Activated CD8-positive, alpha-beta memory T cell treated with anti-CD3 and anti-CD28 coated beads, Interleukin-2, amount 50 U/mL, for 24 hours (primary cell): Measurements from ENCODE around the gene FMNL3.
"Not testable (repeated sequence)": the region's sequence is repeated elsewhere in the genome, so short reads cannot be mapped to it uniquely, and the experiment has no call there.

Experiments
- DNase-seq: peaks from one replicate; pipeline ENCODE4 v3.0.0-alpha.2; 2020; ENCODE audit errors: extremely low read depth

FMNL3 gene

DNA sequence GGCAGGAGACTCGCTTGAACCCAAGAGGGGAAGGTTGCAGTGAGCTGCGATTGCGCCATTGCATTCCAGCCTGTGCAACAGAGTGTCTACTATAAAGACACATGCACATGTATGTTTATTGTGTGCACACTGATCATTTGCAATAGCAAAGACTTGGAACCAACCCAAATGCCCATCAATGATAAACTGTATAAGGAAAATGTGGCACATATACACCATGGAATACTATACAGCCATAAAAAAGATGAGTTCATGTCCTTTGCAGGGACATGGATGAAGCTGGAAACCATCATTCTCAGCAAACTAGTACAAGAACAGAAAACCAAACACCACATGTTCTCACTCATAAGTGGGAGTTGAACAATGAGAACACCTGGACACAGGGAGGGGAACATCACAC, 6.7 kb upstream of the FMNL3 start:
- not testable (repeated sequence) for DNase-seq

DNA sequence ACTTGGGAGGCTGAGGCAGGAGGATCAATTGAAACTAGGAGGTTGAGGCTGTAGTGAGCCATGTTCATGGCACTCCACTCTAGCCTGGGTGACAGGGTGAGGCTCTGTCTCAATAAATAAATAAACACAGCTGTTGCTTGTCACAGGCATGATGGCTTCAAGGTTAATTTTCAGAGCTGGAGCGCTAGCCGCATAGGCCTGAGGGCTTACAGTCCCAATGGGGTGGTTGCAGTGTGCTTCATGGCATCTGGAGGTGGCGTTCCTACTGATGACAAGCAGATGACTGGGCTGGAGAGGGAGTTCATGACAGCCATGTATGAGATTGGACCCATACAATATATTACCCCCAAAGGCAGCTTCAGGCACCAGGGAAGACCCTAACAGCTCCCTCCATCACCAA, 1.6 kb upstream of the FMNL3 start:
- no peak for DNase-seq

DNA sequence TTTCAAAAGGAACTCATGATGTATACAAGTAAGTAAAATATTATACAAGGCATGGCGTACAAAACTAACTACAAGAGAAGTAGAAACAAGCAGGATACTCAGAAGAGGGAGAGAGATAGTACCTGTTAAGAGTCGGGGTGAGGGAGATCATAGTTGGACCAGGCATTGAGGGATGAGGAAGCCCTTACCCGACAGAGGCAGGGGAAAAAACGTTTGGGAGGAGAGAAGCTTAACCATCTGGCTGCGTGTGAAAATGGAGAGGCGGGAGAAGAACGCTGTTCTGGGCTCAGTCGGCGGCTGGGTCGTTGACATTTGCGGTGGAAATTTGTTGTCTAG, 575 bp upstream of the FMNL3 start:
- DNase-seq = no peak

DNA sequence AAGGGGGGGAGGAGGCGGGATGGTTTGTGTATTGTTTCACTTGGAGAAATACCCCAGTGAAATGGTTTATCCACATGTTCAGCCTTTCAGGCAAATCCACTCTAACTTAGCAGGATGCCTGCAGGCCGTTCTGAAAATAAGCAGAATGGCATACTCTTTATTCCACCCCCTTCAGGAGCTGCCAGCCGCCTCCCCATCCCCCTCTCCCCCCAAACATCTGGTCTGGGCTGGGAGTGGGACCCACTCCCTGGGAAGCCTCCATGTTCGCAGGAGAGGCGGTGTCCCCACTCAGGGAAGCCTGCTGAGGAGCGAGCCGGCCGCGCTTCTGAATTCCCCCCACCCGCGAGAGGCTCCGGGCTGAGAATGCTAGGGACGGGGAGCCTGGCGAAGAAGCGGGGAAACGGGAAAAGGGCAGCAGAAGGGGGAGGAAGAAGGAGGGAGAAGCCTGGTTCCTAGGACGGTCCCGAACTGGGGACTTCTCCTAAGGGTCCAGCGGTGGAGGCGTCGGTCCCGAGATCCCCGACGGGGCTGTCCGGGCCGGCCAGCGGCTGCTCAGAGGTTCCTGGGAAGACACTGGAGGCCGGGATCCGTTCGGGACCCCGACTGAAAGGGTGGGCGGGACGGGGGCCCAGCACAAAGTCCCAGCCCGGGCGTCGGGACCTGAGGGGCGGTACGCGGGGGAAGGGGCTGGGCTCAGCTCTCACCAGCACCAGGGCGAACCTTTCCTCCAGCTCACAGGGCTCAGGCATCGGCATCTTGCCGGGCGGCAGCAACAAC, 666 bp downstream of the FMNL3 start:
- DNase-seq = no peak

DNA sequence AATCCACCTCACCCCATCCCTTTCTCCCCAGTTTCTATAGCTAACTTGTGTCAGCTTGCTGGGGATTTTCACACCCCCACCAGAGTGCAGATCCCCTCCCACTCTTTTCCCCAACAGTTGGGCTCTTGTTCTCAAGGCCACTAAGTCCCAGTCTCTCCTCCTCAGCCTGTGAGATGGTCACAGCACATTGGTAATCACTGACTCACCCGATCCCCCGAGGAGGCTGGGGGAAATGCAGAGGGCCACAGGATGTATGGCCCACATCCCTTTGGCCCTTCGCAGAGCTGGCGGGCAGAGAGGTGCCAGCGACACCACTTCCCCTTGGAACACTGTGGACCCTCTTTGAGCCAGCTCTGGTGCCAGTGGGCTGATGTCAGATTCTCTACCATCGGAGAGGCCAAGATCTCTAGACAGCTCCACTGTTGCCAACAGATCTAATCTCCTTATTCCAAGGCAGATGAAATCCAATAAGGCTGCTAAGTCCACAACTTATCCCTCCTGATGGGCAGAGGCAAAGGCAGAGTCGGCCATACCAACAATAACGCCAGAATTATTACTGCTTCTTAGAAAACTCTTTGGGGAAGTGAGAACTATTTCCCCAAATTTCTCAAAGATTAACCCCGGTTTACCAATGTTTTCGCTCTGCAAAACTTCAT, 1.6 kb downstream of the FMNL3 start:
- DNase-seq = no peak

DNA sequence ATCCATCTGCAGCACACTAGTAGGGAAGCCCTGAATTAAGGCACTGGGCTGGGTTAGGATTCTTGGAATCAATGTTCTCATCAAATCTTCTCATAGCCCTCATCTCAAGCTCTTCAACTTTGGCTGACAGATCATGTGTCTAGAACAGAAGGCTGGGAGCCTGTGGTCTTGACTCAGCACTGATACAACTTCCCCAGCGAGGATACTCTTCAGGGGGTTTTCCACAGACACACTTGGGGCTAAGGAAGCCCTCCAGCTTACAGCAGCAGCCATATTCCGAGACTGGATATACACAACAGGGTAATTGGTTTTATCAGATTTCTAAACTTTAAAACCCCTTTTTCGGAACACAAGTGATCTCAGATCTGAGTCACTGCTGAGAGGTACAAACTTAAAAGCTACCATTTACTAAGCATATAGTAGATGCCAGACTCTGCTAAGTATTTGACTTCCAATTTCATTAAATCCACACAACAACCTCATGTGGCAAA, 3.5 kb downstream of the FMNL3 start:
- DNase-seq = peak; percentile 40

DNA sequence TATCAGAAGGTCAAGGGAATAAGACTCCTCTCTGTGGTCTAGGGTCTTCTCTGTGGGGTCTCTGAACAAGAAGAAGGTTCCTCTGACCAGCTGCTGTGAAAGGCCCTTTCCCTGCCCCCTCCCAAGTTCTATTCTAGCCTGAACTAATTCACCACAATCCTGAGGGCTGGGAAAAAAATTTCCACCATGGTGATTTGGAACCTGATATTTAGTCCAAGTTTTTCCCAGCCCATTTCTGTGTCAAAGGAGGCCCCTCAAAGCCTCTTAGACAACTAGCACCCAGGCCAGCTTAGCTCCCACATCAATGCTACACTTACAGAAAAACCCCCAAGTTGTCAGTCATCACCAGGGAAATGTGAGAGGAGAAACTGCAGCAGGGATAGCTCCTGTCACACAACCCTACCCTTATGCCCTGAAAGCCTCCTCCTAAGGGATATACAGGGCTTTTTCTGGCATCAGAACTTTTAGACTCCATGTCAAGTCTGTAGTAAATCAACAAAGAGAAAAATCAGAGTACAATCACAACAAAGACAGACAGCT, 4.5 kb downstream of the FMNL3 start:
- no peak for DNase-seq

DNA sequence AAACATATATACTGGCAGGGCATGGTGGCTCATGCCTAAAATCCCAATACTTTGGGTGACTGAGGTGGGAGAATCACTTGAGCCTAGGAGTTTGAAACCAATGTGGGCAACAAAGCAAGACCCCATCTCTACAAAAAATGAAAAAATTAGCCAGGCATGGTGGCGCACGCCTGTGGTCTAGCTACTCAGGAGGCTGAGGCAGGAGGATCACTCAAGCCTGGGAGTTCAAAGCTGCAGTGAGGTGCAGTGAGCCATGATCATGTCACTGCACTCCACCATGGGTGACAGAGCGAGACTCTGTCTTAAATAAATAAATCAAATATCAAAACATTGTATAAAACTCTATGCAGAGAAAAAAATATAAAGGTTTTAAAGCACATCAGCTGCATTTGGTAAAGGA, 5.2 kb downstream of the FMNL3 start:
- DNase-seq = no peak

DNA sequence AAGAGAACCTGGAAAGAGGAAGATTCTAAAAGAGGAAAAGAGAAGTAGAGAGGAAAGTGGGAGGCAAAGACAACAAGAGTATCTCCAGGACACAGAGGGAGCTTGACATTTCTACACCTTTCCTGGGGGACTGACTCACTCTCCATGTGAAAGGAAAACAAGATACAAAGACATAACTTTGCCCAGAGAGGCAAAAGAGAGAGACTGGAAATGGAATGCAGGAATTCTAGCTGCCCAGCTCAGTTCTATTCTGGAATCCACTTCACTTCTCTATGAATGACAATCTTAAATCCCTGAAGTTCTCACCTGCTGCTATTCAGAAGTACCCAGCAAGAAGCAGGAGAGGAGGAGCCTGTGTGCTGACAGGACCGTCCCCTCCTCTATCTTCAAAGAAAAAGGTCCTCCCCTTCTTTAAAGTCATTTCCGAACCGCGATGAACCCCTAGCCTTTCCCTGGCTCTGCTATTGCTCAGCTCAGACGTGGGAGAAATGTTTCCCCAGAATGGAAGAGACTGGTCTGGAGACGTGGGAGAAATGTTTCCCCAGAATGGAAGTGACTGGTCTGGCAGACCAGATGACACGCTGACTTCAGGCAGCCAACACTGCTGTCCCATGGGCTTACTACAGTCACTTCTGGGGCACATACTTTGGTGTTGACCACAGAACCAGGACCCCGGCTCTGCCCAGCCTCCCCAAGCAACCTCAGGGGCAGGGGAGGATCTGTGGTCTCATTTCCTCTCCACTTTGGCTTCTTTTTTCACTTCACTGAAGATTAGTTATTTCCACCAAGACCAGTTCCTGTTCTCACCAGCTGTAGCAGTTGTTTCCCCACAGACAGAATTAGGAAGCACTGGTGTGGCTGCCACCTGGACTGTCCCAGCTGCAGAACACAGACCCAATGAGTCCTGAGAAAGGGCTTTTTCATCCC, 8.3 kb downstream of the FMNL3 start:
- DNase-seq = peak; percentile 12

DNA sequence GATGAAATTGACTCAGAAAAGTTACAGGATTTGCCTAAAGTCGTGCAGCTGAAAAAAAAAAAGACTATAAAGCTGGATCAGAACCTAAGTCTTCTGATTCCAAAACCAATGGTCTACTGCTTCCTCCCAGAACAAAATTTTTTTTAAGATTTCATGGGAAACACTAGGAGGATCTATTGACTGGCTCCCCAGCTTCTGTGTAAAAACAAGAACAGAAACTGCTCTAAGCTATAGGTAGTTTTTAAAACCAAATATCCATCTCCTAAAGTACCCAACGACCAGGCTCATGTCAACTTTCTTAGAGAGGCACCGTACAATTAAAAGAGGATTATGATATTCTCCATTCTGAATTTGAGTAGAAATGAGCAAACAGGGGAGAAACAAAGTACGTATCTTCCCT, 9.4 kb downstream of the FMNL3 start:
- DNase-seq = no peak

DNA sequence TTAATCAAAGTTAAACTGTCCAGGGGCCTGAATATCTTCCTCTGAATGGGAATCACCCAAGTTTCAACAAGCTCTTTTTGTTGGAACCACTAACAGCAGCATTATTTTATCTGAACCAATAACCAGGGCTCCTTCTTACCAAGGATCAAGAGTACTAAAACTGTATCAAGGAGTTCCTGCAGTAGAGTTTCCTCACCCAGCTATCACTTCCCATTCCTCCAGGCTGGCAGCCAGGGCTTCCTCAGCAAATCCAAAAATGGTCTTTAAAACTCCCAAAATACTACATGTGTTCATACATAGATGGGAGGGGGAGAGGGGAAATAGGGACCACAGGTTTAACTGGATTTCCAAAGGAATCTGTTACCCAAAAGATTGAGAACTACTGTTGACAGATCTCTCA, 10.5 kb downstream of the FMNL3 start:
- DNase-seq = no peak

DNA sequence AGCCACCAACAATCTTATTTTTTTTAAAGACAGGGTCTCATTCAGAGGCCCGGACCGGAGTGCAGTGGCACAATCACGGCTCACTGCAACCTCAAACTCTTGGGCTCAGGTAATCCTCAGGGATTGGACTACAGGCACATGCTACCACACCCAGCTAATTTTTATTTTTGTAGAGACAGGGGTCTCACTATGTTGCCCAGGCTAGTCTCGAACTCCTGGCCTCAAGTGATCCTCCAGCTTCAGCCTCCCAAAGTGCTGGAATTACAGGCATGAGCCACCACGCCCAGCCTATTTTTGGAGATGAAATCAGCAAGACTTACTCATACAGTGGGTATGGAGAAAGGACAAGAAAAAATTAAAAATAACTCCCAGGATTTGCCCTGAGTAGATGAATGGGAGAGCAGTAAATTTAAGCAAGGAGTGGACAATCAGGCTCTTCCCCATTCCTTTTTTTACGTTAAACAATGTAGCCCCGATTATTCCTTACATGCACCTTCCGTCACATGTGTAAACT, 13.2 kb downstream of the FMNL3 start:
- no peak for DNase-seq

DNA sequence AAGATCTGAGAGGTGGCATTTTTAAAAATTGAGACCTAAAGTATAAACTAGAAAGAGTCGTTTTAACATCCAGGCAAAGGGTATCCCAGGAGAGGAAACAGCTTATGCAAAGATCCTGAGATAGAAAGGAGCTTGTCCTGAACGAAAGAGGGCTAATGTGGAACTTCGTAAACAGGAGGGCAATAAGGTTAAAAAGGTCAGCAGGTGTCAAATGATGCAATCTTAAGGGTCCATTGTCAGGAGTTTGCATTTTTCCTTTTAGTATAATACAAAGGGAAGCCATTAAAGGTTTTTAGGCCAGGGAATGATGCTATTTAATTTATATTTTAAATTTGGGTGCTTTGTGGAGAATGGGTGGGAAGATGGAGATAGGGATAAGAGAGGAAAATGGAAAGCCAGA, 14.4 kb downstream of the FMNL3 start:
- DNase-seq = no peak

DNA sequence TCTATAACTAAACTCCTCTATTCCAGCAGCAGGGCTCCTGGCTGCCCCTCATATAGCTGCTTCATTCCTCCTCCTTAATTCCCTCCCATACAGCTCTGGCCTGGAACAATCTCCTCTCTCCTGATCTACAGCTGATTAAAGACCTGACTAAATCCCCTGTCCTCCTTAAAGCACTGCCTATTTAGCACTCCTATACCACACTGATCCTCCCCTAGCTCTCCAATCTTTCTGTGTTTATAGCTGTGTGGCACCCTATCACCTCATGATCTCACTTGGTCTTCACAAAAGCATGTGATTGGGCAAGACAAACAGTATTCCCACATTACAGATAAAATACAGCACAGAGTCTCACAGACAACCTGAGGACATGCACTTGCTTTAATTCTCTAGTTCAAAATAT, 17.4 kb downstream of the FMNL3 start:
- no peak for DNase-seq

DNA sequence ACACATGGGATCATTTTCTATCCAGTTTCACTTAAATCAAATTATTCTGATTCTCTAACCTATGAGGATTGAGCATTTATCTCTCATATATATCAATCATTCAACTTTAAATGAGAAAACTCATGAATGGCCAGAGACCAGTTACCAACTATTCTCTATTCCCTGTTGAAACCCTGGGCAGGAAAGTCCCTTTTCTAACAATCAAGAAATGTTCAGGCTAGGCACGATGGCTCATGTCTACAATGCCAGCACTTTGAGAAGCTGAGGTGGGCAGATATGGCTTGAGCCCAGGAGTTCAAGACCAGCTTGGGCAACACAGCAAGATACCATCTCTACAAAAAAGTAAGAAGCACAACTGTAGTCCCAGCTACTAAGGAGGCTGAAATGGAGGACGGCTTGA, 18.0 kb downstream of the FMNL3 start:
- no peak for DNase-seq

DNA sequence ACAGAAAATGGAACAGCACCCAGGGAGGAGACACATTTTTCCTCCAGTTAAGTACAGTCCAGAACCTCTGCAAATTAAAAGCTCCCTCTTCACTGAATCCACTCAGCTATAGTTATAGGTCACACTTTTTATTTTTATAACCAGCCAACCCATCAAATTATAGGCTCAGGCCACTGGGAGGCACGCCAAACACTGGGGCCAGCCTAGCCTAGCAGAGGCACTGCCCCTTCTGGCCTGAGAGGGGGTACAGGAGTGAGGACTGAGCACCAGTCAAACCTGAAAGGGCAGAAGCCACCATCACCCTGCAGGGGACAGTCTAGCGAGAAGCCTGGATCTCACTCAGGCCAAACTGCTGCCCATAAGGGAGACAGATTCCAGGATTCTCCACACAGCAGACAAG, 19.3 kb downstream of the FMNL3 start:
- no peak for DNase-seq

DNA sequence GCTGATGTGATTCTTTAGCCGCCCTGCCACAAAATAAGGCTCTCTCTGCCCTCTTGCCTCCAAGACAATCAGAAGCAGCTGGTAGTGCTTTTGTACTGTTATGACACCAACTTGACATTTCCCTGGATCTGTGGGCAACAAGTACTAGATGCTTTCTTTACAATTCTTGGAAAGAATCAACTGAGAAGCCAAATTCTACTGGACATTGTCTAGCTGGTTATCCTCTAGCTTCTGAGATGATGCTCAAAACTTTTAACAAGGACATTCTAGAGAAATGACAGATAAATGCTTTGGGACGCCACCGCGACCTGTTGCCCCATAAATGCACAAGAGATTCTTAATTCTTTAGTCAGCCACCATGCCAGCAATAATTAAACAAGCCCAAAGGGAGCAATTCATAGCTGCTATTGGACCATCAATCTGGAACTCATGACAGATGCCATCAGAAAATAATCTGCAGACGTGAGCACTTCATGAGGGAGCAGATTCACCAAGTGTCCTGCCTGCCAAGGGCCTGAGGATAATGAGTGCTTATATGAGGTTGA, 22.8 kb downstream of the FMNL3 start:
- no peak for DNase-seq

DNA sequence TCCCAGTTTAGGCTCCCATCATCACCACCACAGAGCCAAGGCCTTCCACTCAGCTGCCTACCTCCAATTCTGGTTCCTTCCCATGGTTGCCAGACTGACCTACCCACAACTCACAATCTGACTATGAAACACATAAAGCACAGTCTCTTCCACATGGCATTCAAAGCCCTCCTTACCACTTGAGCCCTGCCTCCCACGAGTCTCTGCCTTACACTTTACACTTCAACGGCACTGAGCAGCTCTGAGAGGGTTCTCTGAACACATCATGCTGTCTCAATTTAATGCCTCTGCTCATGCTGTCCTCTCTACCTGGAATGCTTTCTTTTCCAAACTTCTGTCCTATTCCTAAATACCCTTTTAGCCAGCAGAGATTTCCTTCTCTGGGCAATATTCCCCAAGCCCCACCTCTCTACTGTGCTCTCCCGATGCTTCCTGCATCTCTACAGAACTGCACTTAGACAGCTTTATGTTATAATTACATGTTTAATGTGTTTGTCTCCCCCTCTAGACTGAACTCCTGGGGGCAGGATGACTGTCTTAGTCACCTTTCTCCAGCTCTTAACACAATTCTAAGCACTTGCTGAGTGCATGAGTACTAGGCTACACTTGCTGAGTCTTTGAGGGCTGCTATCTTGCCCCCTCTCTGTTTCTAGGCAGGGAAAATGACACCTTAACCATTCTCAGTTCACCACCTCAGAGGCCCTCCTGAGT, 23.5 kb downstream of the FMNL3 start:
- DNase-seq = no peak

DNA sequence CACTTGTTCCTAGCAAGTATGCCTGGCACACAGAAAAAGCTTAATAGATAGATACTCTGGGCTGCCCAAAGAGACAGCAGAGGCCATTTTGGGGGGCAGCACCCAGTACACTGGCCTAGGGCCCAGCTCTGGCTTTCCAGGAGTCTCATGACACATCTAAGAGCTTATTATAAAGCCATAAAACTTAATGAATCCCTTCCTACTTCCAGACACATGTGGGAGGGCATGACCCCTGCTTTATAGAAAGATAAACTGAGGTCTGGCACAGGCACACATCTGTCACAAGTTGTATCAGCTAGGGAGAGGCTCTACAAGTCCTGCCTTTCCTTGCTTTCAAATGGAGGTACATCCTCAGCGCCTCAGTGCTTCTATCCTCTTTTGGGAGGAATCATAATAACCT, 27.1 kb downstream of the FMNL3 start:
- DNase-seq = no peak

DNA sequence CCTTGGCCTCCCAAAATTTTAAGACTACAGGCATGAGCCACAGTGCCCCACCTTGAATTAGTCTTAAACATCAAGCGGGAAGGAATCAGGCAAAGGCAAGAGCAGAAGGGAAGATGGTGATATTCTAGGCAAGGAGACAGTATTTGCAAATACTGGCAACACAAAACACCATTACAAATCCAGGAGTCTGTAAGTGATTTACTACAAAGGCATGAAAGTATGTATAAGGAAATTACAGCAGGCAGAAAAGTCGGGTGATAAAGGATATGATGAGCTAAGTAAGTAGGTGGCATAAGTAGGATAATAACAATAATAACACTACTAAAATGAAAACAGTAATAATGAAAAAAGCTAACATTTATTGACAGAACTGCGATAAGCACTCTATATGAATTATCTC, 28.5 kb downstream of the FMNL3 start:
- no peak for DNase-seq

DNA sequence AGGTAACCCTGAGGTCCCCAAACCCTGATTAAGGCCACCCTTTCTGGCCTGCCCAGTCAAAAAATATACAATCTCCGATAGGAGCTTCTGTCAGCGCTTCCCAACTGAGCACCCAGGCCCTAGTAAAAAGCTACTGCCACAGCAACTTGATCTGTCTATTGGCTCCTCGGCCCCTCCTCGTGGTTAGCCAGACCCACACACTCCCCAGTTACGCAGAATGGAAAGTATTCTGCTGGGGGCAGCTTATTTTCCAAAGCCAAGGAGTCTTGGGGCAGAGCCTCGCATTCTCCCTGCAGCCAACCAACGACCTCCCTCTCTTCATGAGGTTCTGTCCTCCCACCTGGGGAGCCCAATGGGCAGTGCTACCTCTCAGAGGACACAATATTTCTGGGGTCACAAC, 32.1 kb downstream of the FMNL3 start:
- DNase-seq = no peak
